Measurements from ENCODE around the gene AKAP10. TPM values are rescaled to one million over a fixed set of nuclear protein-coding genes. Genes with fewer than 3 reads are reported as not detected.
A peak's percentile ranks its signal among the peaks of the same experiment; 100 is the strongest.

The AKAP10 gene
- total and polyA plus RNA-seq, 2 donors (not counting 1 experiment from before 2014, with no cell fraction given), result 20.6 to 71.2 TPM

- H3K9me3 Mint-ChIP-seq (ENCODE audit: insufficient read depth), result no peaks in the 10 kb centered on the region
- intact Hi-C loops (cut with micrococcal nuclease), result no loop called here
Measured at GRCh38 chr17:20010099-20010863, 32.7 kb upstream of the AKAP10 start.

More at GRCh38 chr17:20010099-20010863, 32.7 kb upstream of the AKAP10 start:
- CTCF ChIA-PET, result interaction anchor here (0.8 to 3.5 kb wide), 7 partner anchors 10 to 109 kb away, joined by 3 to 23 read pairs (median 5); no protein-coding TSS in a partner anchor
- WGBS (ENCODE audit: insufficient coverage), result 0% methylated on average over 5 of the region's 11 CpGs
- Histone ChIP-seq H3K27ac (ENCODE audit: low read length in 2 of 2) (no peak overlapping the region), H2AFZ (ENCODE audit: insufficient read depth, low read depth, low read length, poor library complexity, severe bottlenecking) (peak overlapping the region; percentile 91), H3K36me3 (replicated peaks in 1 of 2; ENCODE audit: control extremely low read depth in 1 of 2, control insufficient read depth in 1 of 2, extremely low read depth in 1 of 2, insufficient read depth in 2 of 2, low read length in 1 of 2) (no peaks in the 10 kb centered on the region), H4K20me1 (ENCODE audit: control insufficient read depth, insufficient read depth, low read length, poor library complexity, severe bottlenecking) (no peaks in the 10 kb centered on the region), H3K27me3 (replicated peaks in 1 of 4; ENCODE audit: control extremely low read depth in 1 of 4, control insufficient read depth in 3 of 4, insufficient read depth in 4 of 4, low read length in 3 of 4) (peaks cover 0 to 23% (median 16%) of the 10 kb centered on the region in 4 experiments), H3K4me1 (ENCODE audit: control insufficient read depth in 2 of 2, insufficient read depth in 2 of 2, low read length in 2 of 2) (peaks cover 10 to 13% of the 10 kb centered on the region in 2 donors), H3K79me2 (ENCODE audit: control insufficient read depth, insufficient read depth, low read length) (no peaks in the 10 kb centered on the region), H3K9me3 (ENCODE audit: control extremely low read depth in 1 of 3, control insufficient read depth in 2 of 3, insufficient read depth in 1 of 3, low read length in 2 of 3) (peaks cover 0 to 3% (median 0%) of the 10 kb centered on the region in 3 donors), H3K4me2 (replicated peaks; ENCODE audit: low read depth, low read length, poor library complexity, severe bottlenecking) (peak overlapping the region; percentile 86), H3K4me3 (ENCODE audit: control extremely low read depth in 1 of 5, extremely low read depth in 1 of 5, insufficient read depth in 1 of 5, low read depth in 2 of 5, low read length in 4 of 5) (peak overlapping the region; percentile 14 to 74 (median 64)), H3K9ac (ENCODE audit: low read length) (peak overlapping the region; percentile 71)
- Mint-ChIP-seq H3K4me1 (peaks cover 11% of the 10 kb centered on the region), H3K4me3 (peak overlapping the region; percentile 81), H3K27me3 (peaks cover 51% of the 10 kb centered on the region), H3K27ac (no peak overlapping the region)
- no peak for TF ChIP-seq EZH2 (IDR thresholded peaks at IDR 0.05; ENCODE audit: borderline replicate concordance, insufficient read depth, low read depth, low read length, poor library complexity, severe bottlenecking)
- no peak for TF ChIP-seq CTCF (IDR thresholded peaks at IDR 0.05)
- POLR2A ChIA-PET, result no interaction called here
- ATAC-seq (ENCODE audit: low read depth) (no peak), DNase-seq (peak; percentile 44)

Data from B cell (primary cell).